HG03108 (cell line): Measurements from ENCODE around the gene APOH.

ENCODE experiments used
- ATAC-seq: cut with Tn5 transposase; IDR thresholded peaks from one replicate; pipeline ENCODE4 v1.9.1; 2021; ENCODE audit warnings: moderate library complexity; ENCODE audit not compliant: unreplicated experiment

Gene APOH

GRCh38 chr17:66198242-66198641 is 31.0 kb downstream of the APOH start:
- no peak for ATAC-seq

GRCh38 chr17:66192378-66192687 is 36.9 kb downstream of the APOH start:
- no peak for ATAC-seq

- peak; percentile 55 for ATAC-seq
These were observed 37.4 kb downstream of the APOH start, which contains the start of gene CEP112 for GRCh38 chr17:66191593-66192377. CEP112 (minus strand) TSS chr17:66192133.

GRCh38 chr17:66190738-66191592 is 38.2 kb downstream of the APOH start:
- ATAC-seq, result no peak

- no peak for ATAC-seq
These were observed 41.5 kb downstream of the APOH start for GRCh38 chr17:66187718-66188117.

GRCh38 chr17:66185862-66186261 is 43.4 kb downstream of the APOH start:
- ATAC-seq, result no peak

GRCh38 chr17:66184392-66184791 is 44.8 kb downstream of the APOH start:
- no peak for ATAC-seq

GRCh38 chr17:66183529-66183928 is 45.7 kb downstream of the APOH start:
- ATAC-seq, result no peak

- ATAC-seq, result no peak
These were observed 50.6 kb downstream of the APOH start for GRCh38 chr17:66178642-66179041.

GRCh38 chr17:66177048-66177447 is 52.2 kb downstream of the APOH start:
- no peak for ATAC-seq

GRCh38 chr17:66175892-66176291 is 53.3 kb downstream of the APOH start:
- ATAC-seq, result no peak

GRCh38 chr17:66172691-66173223 is 56.5 kb downstream of the APOH start:
- no peak for ATAC-seq

GRCh38 chr17:66172144-66172543 is 57.1 kb downstream of the APOH start:
- ATAC-seq, result no peak

- no peak for ATAC-seq
These were observed 57.5 kb downstream of the APOH start for GRCh38 chr17:66171692-66172091.

- ATAC-seq, result no peak
These were observed 58.0 kb downstream of the APOH start for GRCh38 chr17:66171172-66171571.

- no peak for ATAC-seq
These were observed 59.4 kb downstream of the APOH start for GRCh38 chr17:66169839-66170238.

- no peak for ATAC-seq
These were observed 61.9 kb downstream of the APOH start for GRCh38 chr17:66167189-66167815.

GRCh38 chr17:66165537-66166123 is 63.6 kb downstream of the APOH start:
- no peak for ATAC-seq
